Common myeloid progenitor, CD34-positive (primary cell): Measurements from ENCODE around the gene POGZ.

Experiments
- CTCF ChIA-PET: fragments of 350-600 bp; sonication (Branson Sonifier 250); formaldehyde crosslinking; loops from one replicate; lab custom pipeline; 2021; ENCODE audit warnings: antibody characterized with exemption; lab: Charles Lee
- POLR2A ChIA-PET: fragments of 350-600 bp; sonication (Branson Sonifier 250); formaldehyde crosslinking; loops from one replicate; lab custom pipeline; 2021; ENCODE audit warnings: antibody characterized with exemption; lab: Charles Lee
- DNase-seq, 3 donors: peaks; one replicate each; pipeline versions ENCODE4 v3.0.0 to v3.0.0-alpha.2; 2013
- H3K27ac ChIP-seq, 2 experiments: 1 replicate in 1 of 2; 2 replicates in 1 of 2; pipeline ENCODE4 v1.7.0; 2013; ENCODE audit warnings: inconsistent platforms in 2 of 2, low read length in 2 of 2, mild to moderate bottlenecking in 2 of 2, low read depth in 1 of 2, moderate library complexity in 1 of 2; ENCODE audit not compliant: severe bottlenecking in 2 of 2, insufficient read depth in 1 of 2, poor library complexity in 1 of 2
- H3K27me3 ChIP-seq, 5 experiments: replicated peaks in 2 of 5; 1 replicate in 3 of 5; 2 replicates in 2 of 5; pipeline versions ENCODE4 v1.6.1 to v1.7.0; 2013; ENCODE audit warnings: low read length in 4 of 5, mild to moderate bottlenecking in 2 of 5, moderate library complexity in 2 of 5, inconsistent platforms in 1 of 5; ENCODE audit not compliant: insufficient read depth in 5 of 5, control insufficient read depth in 4 of 5
- H3K36me3 ChIP-seq, 4 experiments: 1 replicate in 2 of 4; 2 replicates in 2 of 4; pipeline versions ENCODE4 v1.6.1 to v1.7.0; 2013; ENCODE audit warnings: low read length in 3 of 4, control low read depth in 1 of 4, mild to moderate bottlenecking in 1 of 4; ENCODE audit not compliant: control insufficient read depth in 4 of 4, insufficient read depth in 4 of 4
- H3K4me1 ChIP-seq, 4 experiments: 1 replicate in 3 of 4; 2 replicates in 1 of 4; pipeline versions ENCODE4 v1.6.1 to v1.7.1; 2013; ENCODE audit warnings: low read length in 3 of 4, mild to moderate bottlenecking in 3 of 4, control low read depth in 1 of 4, inconsistent platforms in 1 of 4, moderate library complexity in 1 of 4; ENCODE audit not compliant: control insufficient read depth in 4 of 4, insufficient read depth in 4 of 4; ENCODE audit errors: control extremely low read depth in 1 of 4
- H3K4me3 ChIP-seq, 7 experiments: 1 replicate in 4 of 7; 2 replicates in 3 of 7; pipeline versions ENCODE4 v1.5.1 to v1.7.0; 2013; ENCODE audit warnings: mild to moderate bottlenecking in 7 of 7, low read length in 6 of 7, moderate library complexity in 6 of 7, inconsistent platforms in 2 of 7, low read depth in 2 of 7, control low read depth in 1 of 7; ENCODE audit not compliant: insufficient read depth in 4 of 7, control insufficient read depth in 1 of 7; ENCODE audit errors: extremely low read depth in 1 of 7
- H3K9me3 ChIP-seq, 5 experiments: 1 replicate in 4 of 5; 2 replicates in 1 of 5; pipeline versions ENCODE4 v1.6.1 to v1.7.1; 2013; ENCODE audit warnings: low read length in 4 of 5, mild to moderate bottlenecking in 2 of 5, inconsistent platforms in 1 of 5, low read depth in 1 of 5, moderate library complexity in 1 of 5; ENCODE audit not compliant: control insufficient read depth in 4 of 5, insufficient read depth in 2 of 5; ENCODE audit errors: control extremely low read depth in 1 of 5
- WGBS: methylation state at CpG from one replicate; pipeline ENCODE4 v1.1.5; 2013; ENCODE audit not compliant: insufficient coverage; 5-methylcytosine and 5-hydroxymethylcytosine counted together

The POGZ gene

DNA sequence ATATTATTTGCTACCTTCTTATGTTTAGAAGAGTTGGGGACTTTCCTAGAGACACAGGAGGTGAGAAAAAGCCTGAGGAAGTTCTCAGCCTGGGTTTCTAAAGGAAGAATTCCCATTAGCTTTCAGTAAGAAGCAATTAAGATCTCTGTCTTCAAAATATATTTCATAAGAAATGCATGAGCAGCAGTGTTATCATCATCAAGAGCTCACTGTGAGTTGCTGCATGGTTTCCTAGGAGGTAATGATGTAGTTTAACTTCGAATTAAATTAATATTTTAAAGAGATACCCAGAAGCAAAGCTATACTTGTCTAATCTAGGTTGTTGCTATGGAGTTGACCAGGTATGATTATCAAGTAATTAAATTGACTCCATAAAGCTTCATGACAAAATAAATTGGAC is 5.7 kb upstream of the POGZ start:
- no peak overlapping the region for H3K27ac ChIP-seq
- H3K4me3 ChIP-seq = no peak overlapping the region
- DNase-seq = no peak
- H3K27me3 ChIP-seq = peaks cover 0 to 7% (median 0%) of the 10 kb centered on the region in 5 experiments
- peaks cover 0 to under 1% (median 0%) of the 10 kb centered on the region in 4 experiments for H3K4me1 ChIP-seq
- POLR2A ChIA-PET = interaction anchor here (0.6 kb wide), 2 partner anchors 286 to 460 kb away, joined by 3 read pairs; no protein-coding TSS in a partner anchor
- H3K9me3 ChIP-seq = no peaks in the 10 kb centered on the region
- CTCF ChIA-PET = interaction anchor here (1.0 to 1.8 kb wide), 3 partner anchors 9 to 360 kb away, joined by 3 to 8 read pairs (median 3); no protein-coding TSS in a partner anchor
- H3K36me3 ChIP-seq = no peaks in the 10 kb centered on the region
- WGBS = no CpG with 5 or more reads among the region's 1 CpG

GRCh38 chr1:151461694-151462093 is 2.4 kb upstream of the POGZ start:
- Histone ChIP-seq H3K27me3 (peaks cover 0 to 7% (median 0%) of the 10 kb centered on the region in 5 experiments), H3K27ac (no peak overlapping the region), H3K36me3 (no peaks in the 10 kb centered on the region), H3K9me3 (no peaks in the 10 kb centered on the region), H3K4me1 (peaks cover 0 to 21% (median 17%) of the 10 kb centered on the region in 4 experiments), H3K4me3 (no peak overlapping the region)
- WGBS = 90% methylated on average over 3 of the region's 5 CpGs
- ChIA-PET CTCF (interaction anchor here (0.6 to 1.0 kb wide), 2 partner anchors 10 to 61 kb away, joined by 4 to 5 read pairs; no protein-coding TSS in a partner anchor), POLR2A (no interaction called here)
- no peak for DNase-seq

- ChIA-PET POLR2A (interaction anchor here (1.1 kb wide), 1 partner anchor 15 kb away, joined by 4 read pairs; no protein-coding TSS in a partner anchor), CTCF (interaction anchor here (0.9 to 1.2 kb wide), 2 partner anchors 14 to 15 kb away, joined by 3 read pairs; no protein-coding TSS in a partner anchor)
- Histone ChIP-seq H3K36me3 (peaks cover 0 to 2% (median under 1%) of the 10 kb centered on the region in 4 experiments), H3K27me3 (peaks cover 0 to 7% (median 0%) of the 10 kb centered on the region in 5 experiments), H3K9me3 (no peaks in the 10 kb centered on the region), H3K4me3 (peak overlapping the region; percentile 46 to 82 (median 67)), H3K4me1 (peaks cover 14 to 39% (median 31%) of the 10 kb centered on the region in 4 experiments), H3K27ac (peak overlapping the region; percentile 79 to 90)
- WGBS = 0% methylated on average over 10 of the region's 77 CpGs
- DNase-seq = peak; percentile 57 to 77 (median 70)
These were observed 428 bp downstream of the POGZ start for GRCh38 chr1:151458802-151459330.

DNA sequence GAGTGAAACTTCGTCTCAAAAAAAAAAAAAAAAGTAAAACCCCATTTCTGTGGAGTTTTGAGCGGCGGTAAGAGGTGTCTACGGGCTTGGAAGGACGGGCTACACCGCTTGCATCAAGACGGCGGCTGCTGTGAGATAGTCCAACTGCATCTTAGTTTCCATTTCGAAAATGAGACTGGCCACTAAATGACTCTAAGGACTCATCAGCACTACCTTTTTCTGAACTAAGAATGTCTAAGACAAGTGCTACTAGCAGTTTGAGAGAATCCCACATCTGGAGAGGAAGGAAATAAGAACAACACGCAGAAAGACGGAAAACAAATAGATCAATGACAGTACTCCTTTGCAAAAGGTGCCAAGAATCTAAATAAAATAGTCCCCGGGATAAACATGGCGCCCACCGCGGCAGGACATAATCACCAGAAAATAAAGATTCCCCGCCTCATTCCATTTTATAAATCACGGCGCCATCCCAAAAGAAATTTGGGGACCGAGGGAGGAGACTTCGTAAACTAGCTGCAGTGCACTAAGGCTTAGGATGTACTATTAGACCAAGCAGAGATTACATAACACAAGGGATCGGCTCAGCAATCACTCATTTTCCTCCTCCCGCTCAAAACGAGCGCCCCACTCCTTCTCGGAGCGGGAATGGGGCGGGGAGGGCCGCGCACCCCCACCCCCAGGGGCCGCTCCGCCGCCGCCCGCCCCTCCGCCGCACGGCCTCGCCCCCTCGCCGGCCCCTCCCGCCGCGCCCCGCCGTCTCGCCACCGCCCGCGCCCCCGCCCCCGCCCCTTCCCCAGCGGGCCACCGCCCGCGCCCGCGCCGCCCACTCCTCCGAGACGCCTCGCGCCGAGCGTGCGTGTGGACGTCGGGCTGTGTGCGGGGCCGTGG is 1.1 kb downstream of the POGZ start:
- Histone ChIP-seq H3K27ac (peak overlapping the region; percentile 64 to 84), H3K36me3 (peaks cover 0 to 5% (median 1%) of the 10 kb centered on the region in 4 experiments), H3K27me3 (peaks cover 0 to 5% (median 0%) of the 10 kb centered on the region in 5 experiments), H3K4me1 (peaks cover 14 to 39% (median 31%) of the 10 kb centered on the region in 4 experiments), H3K4me3 (peak overlapping the region; percentile 57 to 95 (median 87)), H3K9me3 (no peaks in the 10 kb centered on the region)
- peak; percentile 46 to 80 (median 70) for DNase-seq
- ChIA-PET CTCF (no interaction called here), POLR2A (interaction anchor here (1.1 kb wide), 1 partner anchor 16 kb away, joined by 4 read pairs; no protein-coding TSS in a partner anchor)
- WGBS = under 1% methylated on average over 31 of the region's 69 CpGs

DNA sequence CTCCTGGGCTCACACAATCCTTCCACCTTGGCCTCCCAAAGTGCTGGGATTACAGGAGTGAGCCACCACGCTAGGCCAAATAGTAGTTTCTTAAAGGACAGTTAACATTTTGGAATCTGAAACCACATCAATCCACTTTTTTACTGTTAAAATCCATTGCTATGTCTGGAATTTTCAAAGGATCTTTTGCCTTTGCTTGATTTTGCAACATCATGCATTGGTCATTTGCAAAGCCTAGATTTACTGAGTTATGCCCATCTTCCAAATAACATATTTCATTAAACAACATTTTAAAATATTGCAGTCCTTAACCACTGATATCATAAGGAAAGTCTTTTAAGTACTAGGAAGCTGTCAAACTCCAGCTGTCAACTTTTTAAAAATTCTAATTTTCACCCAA is 3.3 kb downstream of the POGZ start:
- Histone ChIP-seq H3K27ac (peak overlapping the region in 1 of 2 experiments; percentile 25), H3K36me3 (peaks cover 0 to 5% (median 1%) of the 10 kb centered on the region in 4 experiments), H3K4me1 (peaks cover 14 to 39% (median 31%) of the 10 kb centered on the region in 4 experiments), H3K4me3 (no peak overlapping the region), H3K9me3 (no peaks in the 10 kb centered on the region), H3K27me3 (no peaks in the 10 kb centered on the region)
- 86% methylated on average over 1 of the region's 1 CpG for WGBS
- POLR2A ChIA-PET = no interaction called here
- CTCF ChIA-PET = interaction anchor here (0.9 to 1.0 kb wide), 2 partner anchors 11 to 23 kb away, joined by 3 to 4 read pairs; no protein-coding TSS in a partner anchor
- DNase-seq = no peak

- Histone ChIP-seq H3K27me3 (no peaks in the 10 kb centered on the region), H3K9me3 (no peaks in the 10 kb centered on the region), H3K27ac (peak overlapping the region in 1 of 2 experiments; percentile 29), H3K4me1 (peaks cover 14 to 39% (median 31%) of the 10 kb centered on the region in 4 experiments), H3K36me3 (peaks cover 0 to 5% (median 1%) of the 10 kb centered on the region in 4 experiments), H3K4me3 (no peak overlapping the region)
- ChIA-PET CTCF (interaction anchor here (0.6 kb wide), 1 partner anchor 971 kb away, joined by 3 read pairs; no protein-coding TSS in a partner anchor), POLR2A (no interaction called here)
- WGBS = no CpG with 5 or more reads among the region's 2 CpGs
- no peak for DNase-seq
These were observed 4.1 kb downstream of the POGZ start for GRCh38 chr1:151455231-151455630.
